NCI-H2107 (cell line): ENCODE measurements around the gene GGTLC3.
"Not testable (repeated sequence)": the region's sequence is repeated elsewhere in the genome, so short reads cannot be mapped to it uniquely, and the experiment has no call there.

Source experiments
- DNase-seq: peaks from one replicate; lab custom pipeline; 2025; lab: John Stamatoyannopoulos, UW

The GGTLC3 gene

GRCh38 chr22:18518061-18518460, at the start of gene GGTLC3:
Gene GGTLC3, minus strand, starts transcription at chr22:18518161. Its CDS starts 264 bp downstream, at chr22:18517897.
- DNase-seq: not testable (repeated sequence)

DNA sequence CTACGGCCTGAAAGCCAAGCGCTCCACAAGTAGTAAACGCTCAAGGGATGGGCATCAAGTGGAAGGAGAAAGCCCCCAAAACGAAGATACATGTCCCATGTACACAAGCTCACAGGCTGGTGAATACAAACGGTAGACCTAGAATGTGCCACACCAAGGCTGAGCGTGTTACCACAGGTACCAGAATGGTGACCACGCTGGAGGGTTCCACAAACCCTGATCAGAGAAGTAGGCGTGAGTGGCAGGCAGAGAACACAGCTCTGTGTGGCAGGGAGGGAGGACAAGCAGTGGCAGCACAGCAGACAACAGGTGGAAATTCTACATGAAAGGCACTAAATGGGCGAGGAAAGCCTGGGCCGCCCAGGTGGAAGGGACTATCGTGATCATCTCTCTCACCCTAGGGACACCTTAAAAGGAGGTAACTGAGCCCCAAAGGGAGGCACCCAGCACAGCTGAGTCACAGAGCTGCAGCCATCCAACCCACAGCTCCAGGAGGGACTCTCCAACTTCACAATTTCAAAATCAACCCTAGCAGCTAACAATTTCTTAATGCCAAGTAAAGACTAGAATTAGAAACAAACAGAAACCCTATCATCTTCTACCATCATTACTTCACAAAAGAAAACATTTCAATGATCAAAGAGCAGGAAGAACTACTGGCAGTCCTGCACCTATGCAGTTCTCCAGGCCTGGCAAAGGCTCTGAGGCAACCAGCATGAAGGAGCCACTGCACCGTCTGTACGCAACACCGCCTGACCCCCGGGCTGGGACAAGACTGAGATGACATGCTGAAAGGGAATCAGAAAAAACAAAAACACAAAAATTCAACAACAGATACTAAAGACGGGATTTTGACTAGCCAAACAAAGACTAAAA, 42.4 kb upstream of the GGTLC3 start:
- DNase-seq: not testable (repeated sequence)

GRCh38 chr22:18558939-18559338, 41.0 kb upstream of the GGTLC3 start:
- not testable (repeated sequence) for DNase-seq

DNA sequence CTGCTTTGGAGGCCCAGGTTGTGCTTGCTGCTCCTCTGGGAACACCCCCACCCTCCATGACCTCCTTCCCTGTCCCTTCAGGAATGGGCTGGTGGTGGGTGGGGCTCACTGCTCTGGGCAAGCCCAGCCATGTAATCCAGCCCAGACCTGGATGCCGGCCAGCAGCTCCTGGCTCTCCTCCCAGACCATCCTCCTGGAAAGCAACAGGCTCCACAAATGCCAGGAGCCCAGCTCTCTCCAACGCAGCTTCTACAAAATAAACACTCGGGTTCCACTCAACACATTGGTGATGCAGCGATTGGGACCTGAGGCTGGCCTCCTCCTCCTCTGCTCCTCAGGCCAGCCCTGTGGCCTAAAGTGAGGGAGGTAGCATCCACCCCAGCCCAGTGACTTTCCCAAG, 40.6 kb upstream of the GGTLC3 start:
- not testable (repeated sequence) for DNase-seq

GRCh38 chr22:18554280-18555256, 36.6 kb upstream of the GGTLC3 start:
- DNase-seq: not testable (repeated sequence)

GRCh38 chr22:18552839-18553597, 35.1 kb upstream of the GGTLC3 start:
- not testable (repeated sequence) for DNase-seq

DNA sequence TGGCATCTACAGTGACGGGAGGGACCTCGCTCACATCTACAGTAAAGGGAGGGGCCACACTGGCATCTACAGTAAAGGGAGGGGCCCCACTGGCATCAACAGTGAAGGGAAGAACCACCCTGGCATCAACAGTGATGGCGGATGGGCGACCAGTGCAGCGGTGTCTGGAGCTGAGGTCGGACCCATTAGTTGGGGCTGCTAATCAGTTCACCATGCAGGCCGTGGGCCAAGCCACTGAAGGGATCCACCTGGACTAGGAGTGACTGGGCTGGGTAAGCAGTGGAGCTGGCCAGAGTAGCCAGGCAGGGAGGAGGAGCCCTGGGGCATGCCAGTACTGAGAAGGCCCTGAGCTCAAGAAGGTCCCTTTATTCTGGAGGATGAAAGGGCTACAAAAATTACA, 33.1 kb upstream of the GGTLC3 start:
- not testable (repeated sequence) for DNase-seq

DNA sequence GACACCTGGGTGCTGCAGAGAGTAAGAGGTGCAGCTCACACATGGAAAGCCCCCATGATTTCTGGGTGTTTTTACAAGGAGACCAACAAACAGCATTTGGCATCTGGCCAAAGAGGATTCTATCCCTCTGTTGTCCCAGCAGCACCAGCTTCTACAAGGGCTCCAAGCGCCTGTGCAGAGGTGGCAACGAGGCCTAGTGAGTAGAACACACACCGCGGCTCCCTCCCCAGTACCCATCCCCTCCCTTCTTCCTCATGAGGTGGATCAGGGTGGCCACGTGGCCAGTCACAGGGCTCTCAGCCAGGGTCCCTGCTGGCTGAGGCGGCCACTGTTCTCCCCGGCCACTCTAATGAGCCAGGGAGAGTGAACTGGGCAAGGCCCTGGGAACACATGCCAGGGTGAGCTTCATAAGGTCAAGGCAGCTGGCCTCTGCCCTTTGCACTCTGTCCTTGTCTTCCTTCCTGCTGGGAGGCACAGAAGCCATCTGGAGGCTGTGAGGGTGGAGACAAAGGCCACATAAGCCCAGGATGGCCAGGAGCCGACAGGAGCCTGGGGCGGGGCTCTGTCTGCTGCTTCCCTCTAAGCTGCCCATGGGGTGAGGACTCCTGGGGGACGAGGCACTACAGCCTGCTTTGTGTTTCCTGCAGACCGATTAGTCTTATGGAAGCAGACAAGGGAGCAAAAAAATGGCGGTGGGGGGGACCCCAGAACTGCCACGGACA, 31.7 kb upstream of the GGTLC3 start:
- not testable (repeated sequence) for DNase-seq

GRCh38 chr22:18544615-18545014, 26.7 kb upstream of the GGTLC3 start:
- DNase-seq: not testable (repeated sequence)

DNA sequence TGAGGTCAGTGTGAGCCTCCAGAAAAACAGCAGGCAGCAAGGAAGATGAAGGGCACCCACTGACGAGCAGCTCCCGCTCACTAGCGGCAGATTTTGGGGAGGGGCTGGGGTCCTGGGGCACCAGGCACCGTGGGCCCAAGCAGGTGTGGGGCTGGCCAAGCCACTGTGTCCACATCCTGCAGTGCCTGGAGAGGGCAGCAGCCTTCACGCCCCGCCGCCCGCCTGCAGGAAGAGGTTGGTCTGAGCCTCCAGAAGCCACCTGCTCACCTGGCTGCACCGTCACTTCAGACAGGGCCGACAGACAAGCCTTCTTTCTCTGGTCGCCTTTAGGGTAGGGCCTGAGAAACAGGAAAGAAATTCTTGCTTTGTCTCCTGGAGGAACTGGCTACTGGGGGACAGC, 25.4 kb upstream of the GGTLC3 start:
- DNase-seq: not testable (repeated sequence)

GRCh38 chr22:18539994-18540393, 22.0 kb upstream of the GGTLC3 start:
- DNase-seq: not testable (repeated sequence)

DNA sequence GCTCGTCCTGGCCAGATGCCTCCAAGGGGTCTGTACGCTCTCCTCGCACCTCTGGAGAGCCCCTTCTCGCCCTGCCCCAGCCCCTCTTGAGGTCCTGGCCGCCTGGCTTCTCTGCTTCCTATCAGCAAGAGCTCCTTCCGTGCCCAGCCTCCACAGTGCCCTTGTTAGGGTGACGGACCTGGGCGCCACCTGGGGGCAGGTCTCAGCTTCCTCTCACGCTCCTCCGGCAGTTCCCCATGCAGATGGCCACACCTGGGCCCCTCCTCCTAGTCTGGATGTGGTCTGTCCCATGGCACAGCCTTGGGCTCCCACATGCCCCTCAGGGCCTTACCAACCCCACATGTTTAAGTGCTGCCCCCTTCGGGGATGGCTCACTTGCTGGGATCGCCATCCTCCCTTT, 16.4 kb upstream of the GGTLC3 start:
- DNase-seq: not testable (repeated sequence)

GRCh38 chr22:18533633-18534032, 15.7 kb upstream of the GGTLC3 start:
- DNase-seq: not testable (repeated sequence)

DNA sequence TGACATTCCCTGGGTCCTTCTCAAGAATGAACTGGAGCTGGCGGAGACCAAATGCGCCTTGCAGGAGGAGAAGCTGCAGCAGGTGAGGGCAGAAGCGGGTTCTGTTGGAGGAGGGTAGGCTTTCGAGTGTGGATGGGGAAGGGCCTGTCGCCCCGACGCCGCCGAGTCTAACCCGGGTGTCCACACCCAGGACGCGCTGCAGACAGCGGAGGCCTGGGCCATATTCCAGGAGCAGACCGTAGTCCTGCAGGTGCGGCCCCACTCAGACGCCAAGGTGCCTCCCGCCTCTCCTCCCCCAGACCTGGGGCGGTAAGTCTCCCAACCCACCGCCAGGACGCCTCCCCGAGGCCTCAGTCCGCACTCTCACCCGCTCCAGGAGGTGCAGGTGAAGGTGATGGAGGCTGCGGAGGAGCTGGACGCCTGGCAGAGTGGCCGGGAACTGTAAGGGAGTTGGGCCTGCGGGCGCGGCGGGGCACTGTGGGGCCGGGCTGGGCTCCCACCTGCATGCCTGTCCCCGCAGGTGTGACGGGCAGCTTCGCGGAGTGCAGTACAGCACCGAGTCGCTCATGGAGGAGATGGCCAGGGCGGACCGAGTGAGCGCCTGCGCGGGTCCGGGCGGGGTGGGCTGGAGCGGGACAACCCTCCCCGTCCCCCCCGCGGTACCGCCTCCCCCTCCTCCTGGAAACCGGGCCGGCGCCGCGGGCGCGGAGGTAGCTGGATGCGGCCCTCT, 11.6 kb upstream of the GGTLC3 start:
- not testable (repeated sequence) for DNase-seq

- DNase-seq: not testable (repeated sequence)
Observed at GRCh38 chr22:18528597-18529415, 10.8 kb upstream of the GGTLC3 start.

- not testable (repeated sequence) for DNase-seq
Observed at GRCh38 chr22:18527752-18528596, 10.0 kb upstream of the GGTLC3 start, which contains the start of gene TMEM191B. Gene TMEM191B, plus strand, starts transcription at chr22:18527802. Its CDS starts 179 bp downstream, at chr22:18527981.

- not testable (repeated sequence) for DNase-seq
Observed at GRCh38 chr22:18523328-18523727, 5.4 kb upstream of the GGTLC3 start.

DNA sequence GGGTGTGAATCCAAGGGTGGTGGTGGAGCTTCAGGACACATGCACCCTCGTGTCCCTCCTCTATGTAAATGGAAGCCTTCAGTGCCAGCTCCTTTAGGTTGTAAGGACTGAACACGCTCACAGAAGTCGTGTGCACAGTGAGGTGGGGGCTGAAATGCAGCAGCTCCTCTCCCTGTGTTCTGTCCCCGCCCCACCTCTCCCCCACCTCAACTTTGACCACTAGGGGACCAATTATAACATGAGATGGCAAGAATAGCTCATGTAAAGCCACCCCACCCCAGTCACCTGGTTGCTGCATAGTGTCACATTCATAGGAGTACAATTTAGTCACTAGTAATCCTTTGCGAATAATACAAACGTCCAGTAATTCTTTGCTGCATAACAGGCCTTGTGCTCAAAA, 4.8 kb upstream of the GGTLC3 start:
- DNase-seq: not testable (repeated sequence)
